ENCODE data around the gene ZSCAN26. TPM values are rescaled to one million over a fixed set of nuclear protein-coding genes. Genes with fewer than 3 reads are reported as not detected.

The ZSCAN26 gene
- total RNA-seq, 1 donor from 2014 or later: 12.2 TPM

DNA sequence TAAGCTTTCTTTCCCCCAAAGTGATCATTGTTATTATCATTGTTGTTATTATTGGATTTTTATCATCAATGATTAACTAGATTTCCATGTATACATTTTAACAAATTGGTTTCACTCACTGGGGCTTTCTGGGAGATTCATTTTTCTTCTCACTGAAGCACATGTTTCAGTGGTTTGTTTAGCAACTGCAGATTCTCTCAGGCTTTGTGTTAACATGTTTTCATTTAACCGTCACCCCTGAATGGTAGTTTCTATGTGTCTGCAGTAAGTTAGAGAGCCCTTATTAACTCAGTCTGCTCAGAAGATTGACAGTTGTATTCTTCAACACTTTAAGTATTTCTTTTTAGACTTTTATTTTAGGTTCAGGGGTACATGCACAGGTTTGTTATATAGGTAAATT lies 27.3 kb upstream of the ZSCAN26 start:
- Histone ChIP-seq H3K4me1 (no peaks in the 10 kb centered on the region), H3K4me3 (no peak overlapping the region), H3K9me3 (no peaks in the 10 kb centered on the region), H3K36me3 (peaks cover 16% of the 10 kb centered on the region), H3K27me3 (ENCODE audit: low read depth) (no peaks in the 10 kb centered on the region), H3K27ac (no peak overlapping the region)
- TF ChIP-seq, protein P1, sequence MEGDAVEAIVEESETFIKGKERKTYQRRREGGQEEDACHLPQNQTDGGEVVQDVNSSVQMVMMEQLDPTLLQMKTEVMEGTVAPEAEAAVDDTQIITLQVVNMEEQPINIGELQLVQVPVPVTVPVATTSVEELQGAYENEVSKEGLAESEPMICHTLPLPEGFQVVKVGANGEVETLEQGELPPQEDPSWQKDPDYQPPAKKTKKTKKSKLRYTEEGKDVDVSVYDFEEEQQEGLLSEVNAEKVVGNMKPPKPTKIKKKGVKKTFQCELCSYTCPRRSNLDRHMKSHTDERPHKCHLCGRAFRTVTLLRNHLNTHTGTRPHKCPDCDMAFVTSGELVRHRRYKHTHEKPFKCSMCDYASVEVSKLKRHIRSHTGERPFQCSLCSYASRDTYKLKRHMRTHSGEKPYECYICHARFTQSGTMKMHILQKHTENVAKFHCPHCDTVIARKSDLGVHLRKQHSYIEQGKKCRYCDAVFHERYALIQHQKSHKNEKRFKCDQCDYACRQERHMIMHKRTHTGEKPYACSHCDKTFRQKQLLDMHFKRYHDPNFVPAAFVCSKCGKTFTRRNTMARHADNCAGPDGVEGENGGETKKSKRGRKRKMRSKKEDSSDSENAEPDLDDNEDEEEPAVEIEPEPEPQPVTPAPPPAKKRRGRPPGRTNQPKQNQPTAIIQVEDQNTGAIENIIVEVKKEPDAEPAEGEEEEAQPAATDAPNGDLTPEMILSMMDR (IDR thresholded peaks at IDR 0.05): no peak
- intact Hi-C loops (cut with DNase I): no loop called here
- no peak for DNase-seq
- ATAC-seq: no peak

GRCh38 chr6:28240471-28240870 lies 26.5 kb upstream of the ZSCAN26 start:
- no peaks in the 10 kb centered on the region for H3K9me3 ChIP-seq

GRCh38 chr6:28243946-28244345 lies 23.0 kb upstream of the ZSCAN26 start:
- no peak overlapping the region for H3K27ac ChIP-seq
- DNase-seq: no peak
- H3K27me3 ChIP-seq (ENCODE audit: low read depth): no peaks in the 10 kb centered on the region
- H3K36me3 ChIP-seq: peaks cover 58% of the 10 kb centered on the region
- intact Hi-C loops (cut with DNase I): no loop called here
- H3K4me1 ChIP-seq: no peaks in the 10 kb centered on the region
- H3K9me3 ChIP-seq: no peaks in the 10 kb centered on the region
- ATAC-seq: no peak
- H3K4me3 ChIP-seq: no peak overlapping the region
- TF ChIP-seq, protein P1 (IDR thresholded peaks at IDR 0.05): no peak

More at GRCh38 chr6:28240471-28240870, 26.5 kb upstream of the ZSCAN26 start:
- TF ChIP-seq, protein P1 (IDR thresholded peaks at IDR 0.05): no peak
- DNase-seq: no peak
- Histone ChIP-seq H3K36me3 (peaks cover 24% of the 10 kb centered on the region), H3K4me3 (no peak overlapping the region), H3K4me1 (no peaks in the 10 kb centered on the region), H3K27me3 (ENCODE audit: low read depth) (no peaks in the 10 kb centered on the region), H3K27ac (no peak overlapping the region)
- intact Hi-C loops (cut with DNase I): no loop called here
- no peak for ATAC-seq

DNA sequence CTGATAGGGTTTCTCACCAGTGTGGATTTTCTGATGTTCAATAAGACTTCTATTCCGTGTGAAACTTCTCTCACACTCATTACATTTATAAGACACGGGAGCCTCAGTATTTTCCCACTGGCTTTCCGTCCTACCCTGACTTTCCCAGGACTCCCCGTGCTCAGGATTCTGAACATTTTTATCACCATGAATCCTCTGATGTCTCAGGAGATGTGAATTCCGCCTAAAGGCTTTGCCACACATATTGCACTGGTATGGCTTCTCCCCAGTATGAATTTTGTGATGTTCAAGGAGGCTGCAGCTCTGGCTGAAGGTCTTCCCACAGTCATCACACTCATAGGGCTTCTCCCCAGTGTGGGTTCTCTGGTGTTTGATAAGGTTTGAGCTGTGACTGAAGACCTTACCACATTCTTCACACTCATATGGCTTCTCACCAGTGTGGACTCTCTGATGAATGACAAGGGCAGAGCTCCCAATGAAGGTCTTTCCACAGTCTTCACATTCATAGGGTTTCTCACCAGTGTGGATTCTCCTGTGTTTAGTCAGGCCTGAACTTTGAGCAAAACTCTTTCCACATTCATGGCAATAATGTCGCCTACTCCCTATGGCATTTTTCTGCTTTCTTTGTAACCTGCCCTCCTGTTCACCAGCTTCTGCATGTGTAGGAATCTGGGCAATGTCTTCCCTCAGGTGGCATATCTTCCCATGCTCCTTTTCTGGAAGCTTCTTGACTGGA lies 21.6 kb upstream of the ZSCAN26 start:
- TF ChIP-seq, protein P1 (IDR thresholded peaks at IDR 0.05): no peak
- ATAC-seq (no peak), DNase-seq (no peak)
- Histone ChIP-seq H3K9me3 (no peaks in the 10 kb centered on the region), H3K27ac (no peak overlapping the region), H3K36me3 (peaks cover 61% of the 10 kb centered on the region), H3K27me3 (ENCODE audit: low read depth) (no peaks in the 10 kb centered on the region), H3K4me3 (no peak overlapping the region), H3K4me1 (peaks cover 3% of the 10 kb centered on the region)
- intact Hi-C loops (cut with DNase I): no loop called here

DNA sequence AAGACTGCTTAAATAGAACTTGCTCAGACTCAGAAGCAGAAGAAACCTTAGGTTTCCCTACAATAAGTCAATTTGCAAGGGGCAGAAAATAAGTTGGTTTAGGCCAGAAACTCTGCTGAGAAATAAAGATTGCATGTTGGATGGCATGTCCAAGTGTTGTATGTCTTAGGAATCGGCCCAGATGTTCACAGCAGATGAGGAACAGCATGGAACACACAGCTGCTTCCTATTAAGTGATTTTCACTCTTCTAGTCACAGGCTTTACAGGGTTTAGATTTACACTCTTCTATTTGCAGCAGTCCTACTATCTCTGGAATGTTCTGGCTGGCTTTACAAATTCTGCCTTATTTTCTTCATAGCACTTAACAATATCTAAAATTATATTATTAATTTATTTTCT lies 18.0 kb upstream of the ZSCAN26 start:
- intact Hi-C loops (cut with DNase I): no loop called here
- H3K27me3 ChIP-seq (ENCODE audit: low read depth): no peaks in the 10 kb centered on the region

More for the DNA sequence above, 18.0 kb upstream of the ZSCAN26 start:
- ATAC-seq: no peak
- H3K9me3 ChIP-seq: no peaks in the 10 kb centered on the region
- no peak overlapping the region for H3K4me3 ChIP-seq
- H3K4me1 ChIP-seq: peaks cover 24% of the 10 kb centered on the region
- DNase-seq: no peak
- H3K27ac ChIP-seq: no peak overlapping the region
- peaks cover 52% of the 10 kb centered on the region for H3K36me3 ChIP-seq
- TF ChIP-seq, protein P1 (IDR thresholded peaks at IDR 0.05): no peak
